Hematopoietic multipotent progenitor cell treated with erythropoietin and hydrocortisone succinate and interleukin-3 and kit ligand, for 8 days (in vitro differentiated cells): ENCODE results near the gene PNPLA4.

Experiments
- DNase-seq: peaks from one replicate; pipeline ENCODE4 v3.0.0-alpha.2; 2015

Gene PNPLA4, protein sequence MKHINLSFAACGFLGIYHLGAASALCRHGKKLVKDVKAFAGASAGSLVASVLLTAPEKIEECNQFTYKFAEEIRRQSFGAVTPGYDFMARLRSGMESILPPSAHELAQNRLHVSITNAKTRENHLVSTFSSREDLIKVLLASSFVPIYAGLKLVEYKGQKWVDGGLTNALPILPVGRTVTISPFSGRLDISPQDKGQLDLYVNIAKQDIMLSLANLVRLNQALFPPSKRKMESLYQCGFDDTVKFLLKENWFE

DNA sequence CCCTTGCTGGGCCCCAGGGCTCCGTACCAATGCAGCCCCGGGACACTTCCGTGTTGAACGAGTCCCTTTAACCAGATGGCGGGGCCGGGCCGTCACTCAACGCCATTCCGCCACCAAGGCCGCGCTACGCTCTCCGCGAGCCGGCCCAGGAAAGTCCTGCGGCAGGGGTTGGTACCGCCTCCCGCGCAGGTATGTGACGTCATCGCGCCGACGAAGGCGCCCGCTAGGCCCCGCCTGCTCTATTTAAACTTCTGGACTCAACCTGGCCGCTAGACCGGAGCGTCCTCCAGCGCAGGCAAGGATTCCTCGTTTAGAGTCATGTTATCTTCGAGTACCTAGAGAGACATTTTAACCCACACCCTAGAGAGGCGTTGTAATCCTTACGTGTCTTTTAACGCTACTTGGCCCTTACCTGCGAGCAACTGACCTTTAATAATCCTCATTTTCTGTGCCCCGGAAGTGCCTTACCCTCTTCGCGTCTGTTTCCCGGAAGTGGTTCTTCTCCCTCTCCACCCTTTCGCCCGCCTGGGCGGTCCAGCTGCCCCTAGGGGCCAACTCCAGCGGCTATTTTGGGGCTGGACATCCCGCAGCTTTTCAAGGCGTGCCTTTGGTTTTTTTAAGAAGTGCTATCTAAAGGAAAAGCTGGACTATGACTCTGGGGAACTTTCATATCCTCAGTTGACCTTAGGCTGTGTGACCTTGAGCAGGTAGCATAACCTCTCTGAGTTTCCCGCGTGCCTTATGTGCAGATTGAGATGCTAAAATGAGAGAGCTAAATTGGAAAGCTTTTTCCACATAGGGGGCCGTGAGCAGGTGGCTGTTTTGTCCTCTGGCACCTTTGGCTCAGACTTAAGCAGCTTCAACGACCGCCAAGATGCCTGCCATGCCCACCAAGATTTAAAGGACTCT is at the start of gene PNPLA4:
Gene PNPLA4, minus strand, starts transcription at position 155 of the 909 bp plus-strand sequence. CDS start 1,294 bp downstream, outside the sequence.
- peak; percentile 85 for DNase-seq

- no peak for DNase-seq
Observed at GRCh38 chrX:7972586-7972985, 45.4 kb upstream of the PNPLA4 start.

DNA sequence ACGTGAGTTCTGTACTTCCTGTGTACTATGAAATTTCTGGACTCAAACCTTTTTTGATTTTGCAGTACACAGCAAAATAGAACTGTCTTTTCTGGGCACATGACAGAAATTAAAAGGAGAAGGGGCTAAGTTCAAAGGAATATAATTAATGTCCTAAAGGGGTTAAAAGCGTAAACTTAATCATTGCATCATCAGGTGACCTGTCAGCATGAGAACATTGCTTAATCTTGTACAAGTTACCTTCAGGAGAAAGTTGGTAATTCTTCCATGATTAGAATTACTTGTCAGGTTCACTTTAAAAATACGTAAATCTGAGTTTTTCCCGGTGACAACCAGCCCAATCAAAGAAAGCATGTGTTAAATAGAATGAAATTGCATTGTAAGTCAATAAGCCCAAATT is 43.2 kb upstream of the PNPLA4 start:
- no peak for DNase-seq

DNA sequence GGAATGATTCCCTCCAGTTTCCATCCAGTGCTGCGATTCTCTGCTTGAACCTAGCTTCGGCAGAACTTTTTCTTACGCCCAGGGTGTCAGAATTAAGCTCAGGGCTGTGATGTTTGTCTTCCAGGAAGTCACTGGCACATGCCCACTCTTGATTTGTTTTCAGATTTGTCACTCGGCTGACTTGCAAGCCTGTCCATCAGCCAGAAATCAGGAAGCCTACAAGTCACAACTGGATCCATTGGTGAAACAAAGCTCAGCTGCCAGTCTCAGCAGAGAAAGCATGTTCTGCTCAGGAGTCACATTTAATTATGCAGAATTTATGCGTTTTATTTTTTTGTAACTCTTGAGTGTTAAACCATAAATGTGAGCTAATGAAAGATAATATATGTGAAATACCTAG is 38.2 kb upstream of the PNPLA4 start:
- DNase-seq, result no peak

GRCh38 chrX:7960246-7960645 is 33.0 kb upstream of the PNPLA4 start:
- DNase-seq, result no peak

- no peak for DNase-seq
Observed at GRCh38 chrX:7953446-7953845, 26.2 kb upstream of the PNPLA4 start.

GRCh38 chrX:7950865-7951264 is 23.7 kb upstream of the PNPLA4 start:
- DNase-seq, result no peak

DNA sequence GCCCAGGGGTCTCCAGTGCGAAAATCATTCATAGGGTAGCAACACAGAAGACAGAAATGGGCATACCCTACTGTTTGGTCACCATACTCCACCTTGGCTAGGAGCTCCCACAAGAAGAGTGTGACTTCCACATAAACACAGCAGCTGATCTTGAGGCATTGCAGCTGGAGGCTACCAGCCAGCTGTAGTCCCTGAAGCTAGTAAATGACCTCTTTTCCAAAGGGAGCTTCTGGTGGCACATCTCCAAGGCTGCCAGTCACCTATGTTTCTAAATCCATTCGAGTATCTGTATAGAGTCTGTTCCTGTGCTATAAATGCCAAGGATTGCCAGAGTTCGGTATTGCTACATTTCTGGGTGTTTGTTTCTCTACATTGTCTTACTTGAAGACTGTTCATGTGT is 21.3 kb upstream of the PNPLA4 start:
- DNase-seq, result no peak

- no peak for DNase-seq
Observed at GRCh38 chrX:7946960-7947359, 19.7 kb upstream of the PNPLA4 start.

- no peak for DNase-seq
Observed at GRCh38 chrX:7943600-7944245, 16.5 kb upstream of the PNPLA4 start.

- DNase-seq, result no peak
Observed at GRCh38 chrX:7941390-7942042, 14.3 kb upstream of the PNPLA4 start.

GRCh38 chrX:7934026-7934425 is 6.8 kb upstream of the PNPLA4 start:
- DNase-seq, result no peak

GRCh38 chrX:7926914-7927258 is 327 bp downstream of the PNPLA4 start:
- DNase-seq, result no peak

- no peak for DNase-seq
Observed at GRCh38 chrX:7926501-7926900, 712 bp downstream of the PNPLA4 start.

DNA sequence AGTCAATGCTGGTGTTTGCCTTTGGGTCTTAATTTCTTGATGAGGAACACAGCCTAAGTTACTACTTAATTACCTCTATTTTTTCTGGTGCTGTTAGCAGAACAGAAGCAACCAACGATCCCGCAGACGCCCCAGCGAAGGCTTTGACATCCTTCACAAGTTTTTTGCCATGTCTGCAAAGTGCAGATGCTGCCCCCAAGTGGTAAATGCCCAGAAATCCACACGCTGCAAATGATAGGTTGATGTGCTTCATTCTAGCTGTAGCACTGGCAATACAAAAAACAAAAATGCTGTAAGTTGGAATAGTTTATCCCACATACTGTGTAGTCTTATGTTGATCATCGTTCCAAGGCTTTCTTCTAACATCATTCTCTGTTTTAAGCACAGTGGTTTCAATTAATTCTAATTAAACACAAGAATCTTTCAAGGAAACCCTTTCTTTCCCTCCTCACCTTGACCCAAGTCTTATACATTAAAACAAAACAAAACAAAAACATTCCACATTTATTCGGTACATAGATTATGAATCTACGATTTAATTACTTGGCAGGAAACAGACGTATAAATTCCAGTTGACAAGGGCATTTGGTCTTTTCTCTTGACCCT is 1.2 kb downstream of the PNPLA4 start:
- peak; percentile 79 for DNase-seq

- DNase-seq, result no peak
Observed at GRCh38 chrX:7921750-7922149, 5.5 kb downstream of the PNPLA4 start.

DNA sequence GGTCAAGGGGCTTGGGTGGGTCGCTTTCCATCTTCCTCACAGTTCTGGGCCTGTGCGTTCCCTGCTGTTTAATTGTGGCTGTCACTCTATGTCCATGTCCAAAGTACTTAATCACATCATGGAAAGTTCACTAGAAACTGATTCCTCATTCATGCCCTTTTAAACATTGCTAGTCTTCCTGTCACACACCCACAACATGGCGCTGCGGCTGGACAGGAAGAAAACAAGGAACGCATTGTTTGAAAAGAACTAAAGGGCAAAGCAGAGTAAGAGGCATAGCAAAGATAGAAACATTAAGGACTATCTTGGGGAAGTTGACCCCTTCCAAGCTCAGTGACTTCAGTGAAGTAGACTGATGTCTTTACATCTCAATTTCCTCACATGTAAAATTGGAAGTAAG is 18.4 kb downstream of the PNPLA4 start:
- DNase-seq, result no peak

DNA sequence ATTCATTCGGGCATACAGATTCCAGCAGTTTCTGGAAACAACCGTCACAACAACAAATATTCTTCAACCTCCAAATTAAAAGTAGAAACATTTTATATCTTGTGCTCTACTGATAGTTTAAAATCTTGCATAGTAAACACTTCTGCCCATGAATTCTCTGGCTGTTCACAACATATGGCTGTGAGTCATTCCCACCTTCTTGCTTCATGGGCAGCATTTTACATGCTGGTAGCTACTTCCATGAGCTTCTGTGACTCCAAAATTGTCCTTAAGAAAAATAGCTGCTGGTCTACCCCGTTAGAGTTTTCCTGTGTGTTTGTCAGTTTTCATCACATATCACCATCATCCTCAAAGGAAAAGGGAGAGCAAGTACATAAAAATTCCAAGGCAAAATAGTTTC is 22.7 kb downstream of the PNPLA4 start:
- DNase-seq, result no peak

DNA sequence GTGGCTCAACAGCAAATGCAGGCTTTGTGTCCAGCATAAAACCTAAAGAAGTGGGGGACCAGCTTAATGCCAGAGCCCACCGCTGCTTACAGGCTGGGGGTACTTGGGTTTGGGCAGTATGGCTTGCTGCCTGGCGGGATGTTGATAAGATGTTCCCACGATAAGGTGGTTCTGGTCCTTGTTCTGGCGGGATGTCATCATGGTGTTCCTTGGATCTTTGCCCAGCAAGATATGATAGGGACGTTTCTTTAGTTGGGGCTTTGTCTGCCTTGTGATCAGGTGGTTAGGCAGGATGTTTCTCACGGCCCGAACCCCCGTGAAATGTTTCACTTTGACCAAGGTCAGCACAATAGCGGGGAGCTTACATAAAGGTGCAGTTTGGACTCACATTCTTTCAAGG is 35.3 kb downstream of the PNPLA4 start:
- DNase-seq, result peak; percentile 35

GRCh38 chrX:7889680-7890079 is 37.5 kb downstream of the PNPLA4 start:
- DNase-seq, result no peak

DNA sequence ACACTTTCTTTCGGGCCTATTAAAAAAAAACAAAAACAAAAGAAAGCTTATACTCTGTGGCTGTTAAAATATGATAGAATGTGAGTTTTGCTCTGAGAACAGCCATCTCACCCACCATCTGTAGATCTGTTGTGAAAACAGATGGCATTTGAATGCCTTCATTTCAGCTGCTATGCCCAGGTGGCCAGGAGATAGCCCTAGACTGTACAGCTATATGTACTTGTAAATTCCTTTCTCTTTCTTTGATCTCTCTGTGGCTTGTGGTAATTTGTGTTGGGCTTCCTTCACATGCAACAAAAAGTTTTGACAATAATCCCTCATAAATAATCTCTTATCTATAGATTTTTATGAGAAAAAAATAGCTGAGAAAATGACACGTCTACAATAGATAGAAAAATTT is 38.1 kb downstream of the PNPLA4 start:
- DNase-seq, result no peak

GRCh38 chrX:7876957-7877356 is 50.3 kb downstream of the PNPLA4 start:
- no peak for DNase-seq

- DNase-seq, result no peak
Observed at GRCh38 chrX:7872042-7872441, 55.2 kb downstream of the PNPLA4 start.
